HuH-7.5 (cell line): Measurements from ENCODE around the gene CA7.

Experiments
- DNase-seq: peaks from one replicate; pipeline ENCODE4 v3.0.0; 2011; ENCODE audit warnings: low spot score

The CA7 gene

DNA sequence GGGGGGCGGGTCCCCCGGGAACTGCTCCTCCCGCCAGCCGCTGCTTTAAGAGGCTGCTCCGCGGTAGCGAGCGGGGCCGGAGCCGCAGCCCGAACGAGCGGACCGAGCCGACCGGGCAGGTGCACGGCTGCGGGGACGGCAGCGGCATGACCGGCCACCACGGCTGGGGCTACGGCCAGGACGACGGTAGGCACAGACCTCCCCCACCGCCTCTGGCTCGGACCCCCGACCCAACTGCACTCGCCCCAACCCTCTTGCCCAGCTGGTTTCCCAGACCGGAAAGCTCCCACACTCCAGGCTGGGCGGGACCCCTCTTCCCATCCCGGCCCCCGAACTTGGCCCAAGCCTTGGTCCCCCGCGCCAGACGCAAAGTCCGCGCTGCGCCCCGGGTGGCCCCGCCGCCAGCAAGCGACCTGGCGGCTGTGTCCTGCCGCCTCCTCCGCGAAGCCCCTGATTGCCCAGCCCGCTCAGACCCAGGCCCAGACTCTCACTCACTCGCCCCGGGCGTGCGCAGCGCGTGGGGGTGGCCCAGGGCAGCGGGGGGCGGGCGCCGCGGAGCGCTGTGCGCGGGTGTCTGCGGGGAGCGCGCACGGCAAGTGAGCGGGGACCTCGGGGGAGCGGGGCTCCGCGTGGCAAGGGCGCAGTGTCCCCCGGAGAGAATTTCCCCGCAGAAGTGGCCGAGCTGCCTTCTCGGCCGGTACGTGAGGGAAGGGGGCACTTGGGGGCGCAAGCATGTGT is at the start of gene CA7:
TSS of gene CA7 (plus strand) at position 73 of the 738 bp plus-strand sequence. CDS start at position 147, 74 bp downstream.
- DNase-seq = no peak

DNA sequence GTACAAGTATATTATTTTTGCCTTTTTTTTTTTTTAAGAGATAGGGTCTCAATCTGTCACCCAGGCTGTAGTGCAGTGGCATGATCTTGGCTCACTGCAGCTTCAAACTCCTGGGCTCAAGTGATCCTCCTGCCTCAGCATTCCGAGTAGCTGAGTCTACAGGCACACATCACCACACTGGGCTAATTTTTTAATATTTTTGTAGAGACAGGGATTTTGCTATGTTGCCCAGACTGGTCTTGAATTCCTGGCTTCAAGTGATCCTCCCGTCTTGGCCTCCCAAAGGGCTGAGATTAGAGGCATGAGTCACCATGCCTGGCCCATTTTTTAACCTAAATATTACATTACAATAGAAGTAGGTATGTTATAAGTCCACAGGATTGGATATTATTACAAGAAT is 46.1 kb upstream of the CA7 start:
- no peak for DNase-seq

DNA sequence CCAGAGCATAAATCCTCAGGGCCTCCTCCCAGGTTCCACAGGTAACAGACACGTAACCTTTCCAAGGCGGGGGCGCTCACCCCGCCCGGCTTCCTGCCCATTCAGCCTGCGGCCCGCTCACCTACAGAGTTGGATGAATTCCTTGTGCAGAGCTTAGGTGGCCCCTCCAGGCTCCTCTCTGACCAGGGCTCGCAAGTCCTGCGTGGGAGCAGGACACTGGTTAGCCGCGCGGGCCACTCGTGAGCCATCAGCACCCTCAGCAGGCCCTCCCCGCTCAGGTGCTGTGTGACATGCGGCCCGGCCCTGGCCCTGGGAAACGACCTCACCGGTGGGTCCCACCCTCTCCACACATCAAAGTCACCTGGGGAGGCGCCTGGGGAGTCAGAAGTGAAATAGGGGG is 43.4 kb upstream of the CA7 start:
- DNase-seq = no peak

DNA sequence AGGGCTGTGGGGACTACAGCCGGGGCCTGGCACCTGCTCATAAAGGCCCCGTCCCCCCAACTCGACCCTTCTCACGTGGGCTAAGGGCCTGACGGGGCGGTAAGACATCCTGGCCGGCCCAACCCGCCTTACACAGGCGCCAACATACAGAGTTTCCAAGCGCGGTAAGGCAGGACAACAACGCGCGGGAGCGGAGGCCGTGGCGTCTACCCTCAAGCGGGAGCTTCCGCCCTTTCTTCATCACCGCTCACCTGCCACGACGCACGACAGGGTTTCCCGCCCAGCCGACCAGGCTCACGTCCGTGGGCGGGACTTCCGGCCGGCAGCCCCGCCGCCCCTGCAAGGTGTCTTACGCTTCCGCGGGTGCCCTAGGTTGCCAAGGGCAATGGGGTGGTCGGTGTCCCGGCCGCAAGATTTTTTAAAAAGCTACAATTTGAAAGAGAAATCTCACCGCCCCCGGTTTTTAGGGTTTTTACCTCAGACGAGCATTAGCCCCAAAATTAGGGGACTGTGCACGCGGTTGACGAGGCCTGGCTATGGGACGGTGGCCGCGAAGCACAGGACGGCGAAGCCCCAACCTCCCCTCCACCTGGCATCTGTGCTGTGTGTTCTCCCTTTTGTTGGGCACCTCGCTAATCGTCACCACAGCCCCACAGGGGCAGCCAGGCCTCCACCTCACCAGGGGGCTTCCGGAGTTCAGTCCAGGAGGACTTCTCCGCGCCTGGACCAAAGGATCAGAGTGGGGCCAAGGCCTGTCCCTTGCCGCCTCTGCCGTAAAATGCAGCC is 42.7 kb upstream of the CA7 start, which contains the start of gene TERB1:
TSS of gene TERB1 (minus strand) at position 265 of the 786 bp plus-strand sequence. CDS start 4,786 bp downstream, outside the sequence.
- no peak for DNase-seq

DNA sequence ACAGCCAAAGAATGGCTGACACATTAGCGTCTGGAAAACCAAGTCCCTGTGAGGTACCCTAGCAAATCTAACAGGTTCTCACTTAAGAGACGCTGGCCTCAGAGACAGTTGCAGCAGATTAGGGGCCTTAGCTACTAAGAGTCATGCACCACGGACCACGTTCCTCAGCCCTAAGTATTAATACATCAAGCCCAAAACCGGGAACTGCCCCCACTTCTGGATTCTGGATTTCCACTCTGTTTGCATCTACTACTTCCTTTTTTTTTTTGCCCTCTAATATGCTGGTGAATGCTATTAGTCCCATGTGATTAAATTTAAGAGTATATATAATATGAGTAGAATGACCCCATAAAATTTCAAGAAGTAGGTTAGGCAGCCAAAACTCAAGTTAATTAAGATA is 42.1 kb upstream of the CA7 start:
- no peak for DNase-seq

DNA sequence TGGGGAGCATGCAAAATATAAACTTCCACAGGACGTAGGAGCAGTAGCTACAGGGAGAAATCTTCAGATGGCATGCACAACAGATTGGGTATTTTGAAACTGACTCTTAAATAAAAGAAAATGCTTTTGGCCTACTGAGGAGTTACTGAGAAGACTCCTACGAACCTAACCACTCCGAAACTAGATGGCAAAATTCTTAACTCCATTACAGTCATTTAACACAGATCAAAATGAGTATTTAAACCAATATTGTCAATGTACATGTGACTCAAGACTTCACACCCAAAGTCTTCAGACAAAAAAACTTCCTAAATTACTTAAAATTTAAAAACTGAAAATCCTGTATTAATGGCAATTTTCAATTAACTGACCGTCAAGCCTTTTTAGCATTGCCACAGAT is 34.4 kb upstream of the CA7 start:
- DNase-seq = no peak

DNA sequence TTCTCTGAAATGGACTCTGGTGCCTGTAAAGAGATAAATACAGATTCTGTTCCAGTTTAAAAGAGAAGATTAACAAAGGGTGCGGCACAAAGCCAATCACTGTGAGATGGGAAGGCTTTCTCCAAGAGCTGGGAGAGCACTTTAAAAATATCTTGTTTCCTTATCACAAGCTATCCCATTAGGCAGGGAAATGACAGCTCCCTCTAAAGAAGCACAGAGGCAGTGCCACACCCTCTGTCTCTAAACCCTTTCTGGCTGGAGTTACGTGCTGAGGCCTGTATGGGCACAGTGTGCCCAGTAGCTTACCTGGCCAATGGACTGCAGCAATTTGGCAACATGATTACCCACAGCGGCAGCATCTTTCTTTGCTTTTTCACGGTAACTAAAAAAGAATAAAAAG is 33.8 kb upstream of the CA7 start:
- DNase-seq = no peak

DNA sequence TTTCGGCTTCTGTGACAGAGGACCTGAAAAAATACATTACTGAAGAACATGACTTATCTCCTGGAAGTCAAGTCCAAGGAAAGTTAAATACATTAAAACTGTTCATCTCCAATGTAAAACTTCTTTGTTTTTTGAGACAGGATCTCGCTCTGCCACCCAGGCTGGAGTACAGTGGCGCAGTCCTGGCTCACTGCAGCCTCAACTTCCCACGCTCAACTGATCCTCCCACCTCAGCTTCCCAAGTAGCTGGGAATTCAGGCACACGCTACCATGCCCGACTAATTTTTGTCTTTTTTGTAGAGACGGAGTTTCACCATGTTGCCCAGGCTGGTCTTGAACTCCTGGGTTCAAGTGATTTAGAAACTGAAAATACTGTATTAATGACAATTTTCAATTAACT is 33.2 kb upstream of the CA7 start:
- no peak for DNase-seq

DNA sequence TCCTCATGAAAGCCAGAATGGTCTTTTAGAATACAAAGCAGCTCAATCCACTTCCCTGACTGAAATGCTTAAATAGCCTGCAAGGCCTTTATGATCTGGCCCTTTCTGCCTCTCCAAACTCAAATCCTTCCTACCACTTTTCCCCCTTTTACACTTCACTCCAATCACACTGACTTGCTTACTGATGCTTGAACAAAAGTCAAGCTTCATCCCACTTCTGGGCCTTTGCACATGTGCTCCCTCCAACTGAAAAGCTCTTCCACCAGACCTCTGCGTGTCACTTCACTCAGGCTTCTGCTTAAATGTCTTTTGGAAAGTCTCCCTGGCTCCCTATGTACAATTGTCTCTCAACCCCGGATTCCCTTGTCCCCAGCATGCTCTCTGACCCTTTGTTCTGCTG is 29.5 kb upstream of the CA7 start:
- DNase-seq = no peak

DNA sequence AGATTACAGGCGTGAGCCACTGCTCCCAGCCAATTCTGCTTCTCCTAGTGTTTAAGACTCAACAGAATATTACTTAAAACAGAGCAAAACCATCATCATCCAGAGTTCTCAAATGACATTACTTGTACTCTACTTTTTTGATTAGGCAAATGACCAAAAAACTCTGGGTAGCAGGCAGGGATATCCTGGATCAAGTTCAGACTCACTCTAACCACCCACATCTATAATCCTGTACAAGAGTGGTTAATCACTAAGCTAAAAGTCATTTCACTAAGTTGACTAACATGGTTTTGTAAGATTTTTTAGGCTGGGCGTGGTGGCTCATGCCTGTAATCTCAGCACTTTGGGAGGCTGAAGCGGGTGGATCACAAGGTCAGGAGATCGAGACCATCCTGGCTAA is 20.2 kb upstream of the CA7 start:
- no peak for DNase-seq

DNA sequence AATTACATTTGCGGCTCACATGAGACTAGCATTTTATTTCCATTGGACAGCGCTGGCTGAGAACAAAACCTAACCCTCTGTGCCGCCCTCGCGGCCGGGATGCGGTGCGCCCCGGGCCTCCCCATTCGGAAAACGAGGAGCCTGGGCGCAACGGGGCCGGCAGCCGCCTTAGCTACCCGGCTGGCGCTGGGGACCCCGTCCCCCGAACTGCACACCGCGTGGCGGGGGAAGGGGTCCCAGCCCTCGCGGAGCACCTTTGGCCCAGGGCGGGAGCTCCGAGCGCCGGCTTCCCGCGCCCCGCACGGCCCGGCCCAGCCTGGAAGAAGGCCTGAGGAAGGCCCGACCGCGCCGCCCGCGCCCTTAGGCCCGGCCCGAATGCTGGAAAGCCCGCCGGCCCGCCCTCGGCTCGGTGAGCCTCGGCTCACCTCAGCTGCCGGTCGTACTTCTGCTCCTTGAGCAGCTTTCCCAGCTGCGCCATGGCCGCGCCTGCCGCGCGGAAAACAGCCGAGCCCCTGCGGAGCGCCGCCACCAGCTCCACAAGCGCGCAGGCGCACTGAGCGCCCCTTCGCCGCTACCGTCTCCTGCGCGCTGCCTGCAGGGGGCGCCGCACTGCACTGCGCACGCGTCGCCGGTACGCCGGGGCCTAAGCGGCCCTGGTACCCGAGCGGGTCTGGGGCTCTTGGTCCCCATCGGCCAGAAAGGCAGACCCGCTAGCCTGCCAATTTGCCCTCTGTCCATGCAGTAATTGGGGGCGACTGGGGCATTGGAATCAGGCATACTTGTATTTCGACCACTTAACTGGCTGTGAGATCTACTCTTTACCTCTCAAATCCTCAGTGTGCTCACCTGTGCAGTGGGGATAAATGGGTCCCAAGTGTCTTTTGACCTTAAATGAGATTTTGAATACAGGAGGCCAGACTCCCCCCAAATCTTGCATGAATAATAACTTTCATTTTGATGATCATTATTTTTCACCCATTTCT is 13.5 kb upstream of the CA7 start, which contains the start of gene NAE1:
TSS of gene NAE1 (minus strand) at position 555 of the 983 bp plus-strand sequence. CDS start at position 478, 77 bp downstream.
- peak; percentile 79 for DNase-seq

DNA sequence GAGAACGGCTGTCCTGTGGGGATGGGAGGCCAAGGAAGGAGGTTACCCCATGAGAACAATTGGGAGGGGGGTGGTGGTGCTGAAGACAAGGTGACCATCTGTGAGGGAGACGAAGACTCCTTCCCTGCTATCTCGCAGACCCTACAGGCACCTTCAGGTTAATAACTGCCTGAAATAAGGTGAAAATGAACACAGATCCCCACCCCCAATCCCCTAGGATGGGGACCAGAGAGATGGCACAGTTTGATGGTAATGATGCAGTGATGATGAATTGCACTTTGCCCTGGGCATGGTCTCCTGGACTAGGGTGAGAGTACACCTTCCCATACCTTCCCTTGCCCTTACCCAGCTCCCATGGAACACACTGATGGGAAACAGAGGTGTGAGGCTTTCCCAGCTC is 12.0 kb upstream of the CA7 start:
- DNase-seq = no peak

DNA sequence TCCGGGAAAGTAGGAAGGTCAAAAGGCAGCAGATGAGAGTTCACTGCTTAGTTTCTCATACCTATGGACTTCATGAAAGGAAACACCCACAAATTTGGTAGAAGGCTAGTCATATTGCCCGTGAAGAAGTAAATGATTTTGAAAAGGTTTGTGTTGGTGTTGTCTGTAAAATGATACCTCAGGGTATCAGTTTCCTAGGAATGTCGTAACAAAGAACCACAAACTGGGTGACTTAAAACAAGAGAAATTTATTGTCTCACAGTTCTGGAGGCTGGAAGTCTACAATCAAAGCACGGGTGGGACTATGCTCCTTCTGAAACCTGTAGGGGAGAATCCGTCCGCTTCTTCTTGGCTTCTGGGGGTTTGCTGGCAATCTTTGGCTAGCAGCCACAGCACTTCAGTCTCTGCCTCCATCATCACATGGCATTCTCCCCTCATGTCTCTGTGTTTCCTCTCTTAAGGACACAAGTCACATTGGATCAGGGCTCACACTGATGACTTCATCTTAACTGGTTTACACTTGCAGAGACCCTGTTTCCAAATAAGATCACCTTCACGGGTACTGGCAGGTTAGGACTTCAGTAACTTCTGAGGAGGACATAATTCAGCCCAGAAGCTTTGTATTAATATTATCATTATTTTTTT is 11.4 kb upstream of the CA7 start:
- DNase-seq = no peak

DNA sequence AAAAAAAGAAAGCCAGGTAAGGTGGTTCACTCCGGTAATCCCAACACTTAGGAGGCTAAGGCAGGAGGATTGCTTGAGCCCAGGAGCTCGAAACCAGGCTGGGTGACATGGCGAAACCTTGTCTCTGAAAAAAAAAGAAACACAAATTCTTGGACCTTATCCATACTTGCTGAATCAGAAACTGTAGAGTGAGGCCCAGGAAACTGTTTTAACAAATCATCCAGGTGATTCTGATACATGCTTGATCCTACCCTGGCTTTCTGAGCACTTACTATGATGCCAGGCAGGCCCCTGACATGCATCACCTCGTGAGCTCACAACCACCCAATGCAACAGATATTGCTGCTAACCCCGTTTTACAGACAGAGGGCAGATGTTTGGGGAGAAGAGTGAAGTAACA is 9.5 kb upstream of the CA7 start:
- no peak for DNase-seq

DNA sequence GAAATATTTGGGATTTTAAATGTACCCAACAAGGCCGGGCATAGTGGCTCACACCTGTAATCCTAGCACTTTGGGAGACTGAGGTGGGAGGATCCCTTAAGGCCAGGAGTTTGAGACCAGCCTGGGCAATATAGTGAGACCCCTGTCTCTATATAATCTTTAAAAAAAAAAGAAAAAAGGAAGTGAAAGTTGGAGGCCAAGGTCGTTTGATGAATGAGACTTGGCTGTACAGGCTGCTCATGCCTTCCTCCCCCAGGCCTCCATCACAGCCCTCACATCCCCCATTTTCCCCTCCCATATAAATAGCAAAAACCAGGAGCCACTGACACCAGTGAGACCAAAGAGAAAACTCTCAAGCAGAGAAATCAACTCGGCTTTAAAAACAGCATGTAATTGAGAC is 3.3 kb upstream of the CA7 start:
- DNase-seq = no peak

DNA sequence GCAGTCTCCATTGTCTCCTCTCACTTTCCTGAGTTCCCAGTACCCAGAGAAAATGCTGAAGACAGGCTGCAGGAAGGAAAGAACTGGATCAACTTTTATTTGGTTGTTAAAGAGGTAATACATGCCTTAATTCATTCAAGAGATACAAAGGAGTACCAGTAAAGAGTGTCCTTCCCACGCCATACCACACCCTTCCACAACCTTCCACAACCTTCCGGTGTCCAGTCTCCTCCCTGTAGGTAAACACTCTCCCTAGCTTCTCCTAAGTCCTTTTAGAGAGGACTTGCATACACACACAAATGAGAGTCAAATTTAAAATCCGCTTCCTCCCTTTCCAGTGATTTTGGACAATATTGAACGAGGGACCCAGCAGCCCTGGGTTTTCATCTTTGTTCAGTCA is 2.8 kb upstream of the CA7 start:
- DNase-seq = no peak

DNA sequence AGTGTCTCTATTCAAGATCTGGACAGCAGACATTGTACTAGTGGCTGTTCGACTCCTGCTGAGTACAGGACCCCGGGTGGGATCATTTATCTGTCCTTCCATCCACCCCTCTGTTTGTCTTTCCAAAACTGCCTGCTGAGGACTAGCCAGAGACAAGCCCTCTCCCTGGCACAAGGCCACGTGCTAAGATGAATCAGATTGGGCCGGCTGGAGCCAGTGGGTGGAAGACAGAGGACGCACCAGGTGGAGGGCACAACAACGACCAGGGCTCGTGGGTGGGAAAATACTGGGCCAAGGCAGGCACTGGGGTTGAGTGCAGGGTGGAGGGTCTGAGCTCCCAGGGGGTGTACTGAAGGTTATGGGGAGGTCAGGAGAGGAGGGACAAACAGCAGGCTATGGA is 1.4 kb upstream of the CA7 start:
- DNase-seq = no peak

DNA sequence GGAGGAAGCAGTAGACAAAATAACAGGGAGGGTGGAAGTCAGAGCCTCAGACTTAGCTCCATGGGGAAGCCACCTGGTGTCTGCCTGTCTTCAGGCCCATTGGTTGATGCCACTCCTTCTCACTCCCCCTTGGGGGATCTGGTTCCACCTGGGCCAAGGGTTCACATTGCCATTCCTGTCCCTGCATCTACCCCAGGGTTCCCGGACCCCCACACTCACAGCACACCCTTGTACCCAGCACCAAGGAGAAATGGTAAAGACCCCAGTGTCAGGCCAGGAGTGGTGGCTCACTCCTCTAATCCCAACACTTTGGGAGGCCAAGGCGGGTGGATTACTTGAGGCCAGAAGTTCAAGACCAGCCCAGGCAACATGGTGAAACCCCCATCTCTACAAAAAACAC is 1.0 kb upstream of the CA7 start:
- DNase-seq = no peak

DNA sequence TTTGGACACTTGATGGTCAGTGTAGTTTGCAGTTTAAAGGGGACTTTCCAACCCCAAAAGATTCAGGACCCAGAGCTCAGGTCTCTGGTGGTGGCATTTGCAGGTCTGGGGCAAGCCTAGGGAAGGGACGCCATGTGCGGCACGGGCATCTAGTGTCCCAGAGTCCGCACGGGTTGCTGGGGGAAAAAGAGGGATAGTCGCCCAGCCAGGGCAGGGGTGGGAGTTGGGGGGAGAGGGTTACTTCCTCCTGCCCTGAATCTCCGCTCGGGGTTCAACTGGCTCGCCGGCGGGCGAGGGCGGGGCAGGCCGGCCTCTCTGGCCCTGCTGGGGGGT is 239 bp upstream of the CA7 start:
- DNase-seq = no peak

DNA sequence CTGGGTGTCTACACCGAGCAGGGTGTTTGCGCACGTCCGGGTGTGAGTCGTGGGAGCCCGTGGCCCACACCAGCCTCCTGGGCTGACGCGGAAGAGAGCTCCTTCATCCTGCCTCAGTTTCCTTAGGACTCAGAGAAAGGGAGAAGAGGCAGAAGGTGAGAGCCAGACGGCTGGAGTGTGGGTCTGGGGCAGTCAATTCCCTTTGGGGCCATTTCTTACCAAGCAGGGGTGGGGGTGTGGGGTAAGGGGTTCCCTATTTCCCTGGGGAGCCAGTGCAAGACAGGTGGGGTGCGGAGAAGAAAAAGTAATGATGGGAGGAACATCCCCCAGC is 831 bp downstream of the CA7 start:
- DNase-seq = no peak

DNA sequence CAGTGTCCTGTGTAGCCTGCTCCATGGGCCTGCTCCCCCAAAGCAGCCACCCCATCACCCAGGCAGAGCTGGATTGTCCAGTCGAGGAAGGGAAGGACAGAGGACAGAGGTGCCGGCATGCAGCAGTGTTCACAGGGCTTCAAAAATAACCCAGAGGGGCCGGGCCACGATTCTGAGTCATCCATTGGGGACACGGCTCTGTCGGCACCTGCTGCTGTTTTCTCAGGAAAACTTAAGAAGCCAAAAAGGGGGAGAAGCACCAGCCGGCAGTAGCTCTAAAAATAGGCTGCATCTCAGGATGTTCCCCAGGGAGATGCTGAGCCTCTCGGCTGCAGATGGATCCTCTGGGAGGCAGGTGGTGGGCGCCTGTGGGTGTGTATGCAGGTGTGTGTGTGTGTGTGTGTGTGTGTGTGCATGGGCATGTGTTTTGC is 1.6 kb downstream of the CA7 start:
- no peak for DNase-seq

DNA sequence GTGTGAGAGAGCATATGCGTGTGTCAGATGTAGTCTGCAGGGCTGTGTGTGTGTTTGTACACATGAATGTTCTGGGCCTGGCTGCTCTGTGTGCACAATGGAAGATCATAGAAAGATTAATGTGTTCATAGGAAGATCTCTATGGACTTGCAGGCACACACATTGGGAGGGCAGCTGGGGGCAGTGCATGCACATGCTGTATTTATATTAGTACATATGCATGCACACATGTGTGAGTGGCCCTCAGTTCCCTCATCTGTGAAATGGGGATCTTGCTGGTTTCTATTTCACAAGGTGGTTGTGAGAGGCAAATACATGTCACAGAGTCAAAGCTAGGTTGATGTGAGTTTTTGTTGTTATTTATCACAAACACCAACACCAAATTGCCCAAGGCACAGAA is 2.1 kb downstream of the CA7 start:
- no peak for DNase-seq
